Stimulated activated CD4-positive, alpha-beta T cell treated with anti-CD3 and anti-CD28 coated beads, TNF-alpha, amount 100 ng/mL, for 4 hours (primary cell): ENCODE measurements around the gene IGSF10.

Experiments
- DNase-seq, 3 experiments: peaks; one replicate each; pipeline ENCODE4 v3.0.0-alpha.2; 2020; ENCODE audit warnings: low read depth in 3 of 3

Gene IGSF10

GRCh38 chr3:151419806-151420205, 41.1 kb downstream of the IGSF10 start:
- DNase-seq = no peak

- DNase-seq = no peak
Observed at GRCh38 chr3:151415289-151415688, 45.6 kb downstream of the IGSF10 start.

- no peak for DNase-seq
Observed at GRCh38 chr3:151412989-151413388, 47.9 kb downstream of the IGSF10 start.
